ENCODE data around the gene PARP11.

The PARP11 gene

DNA sequence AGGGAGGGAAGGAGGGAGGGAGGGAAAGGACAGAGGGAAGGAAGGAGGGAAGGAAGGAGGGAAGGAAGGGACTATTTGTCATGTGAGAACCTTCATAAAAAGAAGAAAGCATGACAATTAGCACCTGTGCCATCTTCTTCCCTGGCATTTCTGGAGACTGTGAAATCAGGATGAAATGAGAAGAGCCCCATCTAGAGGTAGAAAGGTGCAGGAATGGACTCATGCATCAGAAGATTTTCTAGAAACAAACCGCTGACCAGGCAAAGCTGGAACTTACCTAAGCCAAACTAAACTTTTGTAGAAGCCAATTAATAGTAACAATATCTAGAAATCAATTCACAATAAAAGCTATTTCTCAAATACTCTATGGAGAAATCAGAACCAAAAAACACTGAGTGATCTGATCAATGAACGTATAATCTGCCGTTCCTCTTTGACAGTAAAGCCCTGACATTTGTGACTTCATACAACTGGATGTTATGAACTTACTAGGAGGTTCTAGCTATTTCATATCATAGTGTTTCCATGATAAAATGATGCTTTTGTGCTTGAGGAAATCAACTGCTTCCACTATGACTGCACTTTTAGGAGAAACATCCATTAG, 95.9 kb downstream of the PARP11 start:
- no peak for DNase-seq (ENCODE audit: low read depth, low spot score)

DNA sequence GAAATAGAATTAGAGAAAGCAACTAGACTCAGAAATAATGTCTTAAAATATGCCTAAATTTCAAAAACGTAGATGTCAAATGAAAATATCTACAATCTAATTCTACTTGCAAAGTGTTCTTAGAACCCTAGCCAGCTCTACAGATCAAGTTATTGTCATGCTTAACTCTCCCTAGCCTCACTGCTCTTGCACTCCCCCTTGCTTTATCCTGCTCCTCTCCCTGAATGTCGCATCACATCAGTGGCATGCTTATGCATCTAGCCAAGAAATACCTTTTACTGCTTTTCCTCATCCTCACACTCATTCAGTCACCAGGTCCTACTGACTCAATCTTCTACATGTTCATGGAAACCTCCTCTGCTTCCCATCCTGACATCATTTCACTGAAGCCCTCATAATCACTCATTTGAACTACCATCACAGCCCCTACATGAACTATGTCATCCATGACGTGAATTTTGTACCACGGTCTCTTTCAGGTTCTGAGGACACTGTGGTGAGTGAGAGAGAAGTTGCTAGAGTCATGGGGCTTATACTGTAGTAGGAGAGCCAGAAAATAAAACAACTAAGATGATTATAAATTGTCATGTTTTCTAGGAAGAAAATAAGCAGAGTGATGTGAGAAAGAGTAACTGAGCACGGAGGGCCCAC, 97.7 kb downstream of the PARP11 start:
- H3K27ac ChIP-seq = no peak overlapping the region

More for the DNA sequence above, 95.9 kb downstream of the PARP11 start:
- no peak overlapping the region for H3K27ac ChIP-seq

DNA sequence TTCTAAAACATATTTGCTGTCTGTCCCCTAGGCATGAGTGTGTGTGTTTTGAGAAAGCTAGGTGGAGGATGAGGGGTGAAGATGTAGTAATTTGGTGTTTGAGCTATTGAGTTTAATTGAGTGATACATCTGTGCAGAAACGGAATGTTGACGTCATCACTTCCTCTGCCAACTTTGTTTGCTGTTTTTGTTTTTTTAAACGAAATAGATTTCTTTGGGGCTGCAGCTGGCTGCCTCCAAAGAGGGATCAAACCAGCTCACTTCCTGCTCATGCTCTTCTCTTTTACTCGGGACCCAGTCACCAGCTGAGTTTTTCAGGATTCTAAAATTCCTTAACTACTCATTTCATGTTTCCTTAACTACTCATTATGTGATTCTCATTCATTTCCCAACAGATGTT, 100.8 kb downstream of the PARP11 start:
- H3K27ac ChIP-seq = peak overlapping the region; percentile 15
- no peak for DNase-seq (ENCODE audit: low read depth, low spot score)

More for the DNA sequence above, 97.7 kb downstream of the PARP11 start:
- DNase-seq (ENCODE audit: low read depth, low spot score) = no peak

DNA sequence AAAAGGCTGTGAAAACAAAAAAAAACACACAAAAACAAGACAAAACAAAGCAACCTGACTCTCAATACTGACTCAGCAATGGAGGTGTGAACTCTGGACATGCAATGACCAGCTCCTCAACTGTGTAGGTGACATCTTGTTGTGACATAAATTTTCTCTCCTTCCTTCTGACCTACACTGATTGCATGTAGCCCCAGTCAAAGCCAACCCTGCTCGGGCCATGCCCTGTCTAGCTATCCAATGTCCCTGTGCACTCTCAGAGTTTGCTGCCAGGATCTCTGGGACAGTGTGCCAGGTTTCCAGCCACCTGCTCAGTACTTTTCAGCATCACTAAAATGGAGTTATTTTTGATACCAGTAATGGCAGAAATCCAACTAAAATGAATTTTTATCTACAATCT, 101.3 kb downstream of the PARP11 start:
- DNase-seq (ENCODE audit: low read depth, low spot score) = no peak
- H3K27ac ChIP-seq = peak overlapping the region; percentile 15

DNA sequence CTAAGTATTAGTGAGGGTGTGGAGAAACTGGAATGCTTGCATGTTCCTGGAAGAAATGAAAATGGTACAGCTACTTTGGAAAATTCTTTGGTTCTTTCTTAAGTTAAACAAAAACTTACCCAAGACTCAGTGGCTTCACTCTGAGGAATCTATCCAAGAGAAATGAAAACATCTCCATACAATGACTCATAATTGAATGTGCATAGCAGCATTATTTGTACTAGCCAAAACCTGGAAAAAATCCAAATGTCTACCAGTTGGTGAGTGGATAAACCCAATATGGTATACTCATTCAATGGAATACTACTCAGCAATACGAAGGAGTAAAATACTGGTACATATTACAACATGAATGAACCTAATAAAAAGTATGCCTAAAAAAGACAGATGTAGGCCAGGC, 102.3 kb downstream of the PARP11 start:
- peak overlapping the region; percentile 72 for H3K27ac ChIP-seq
- peak; percentile 59 for DNase-seq (ENCODE audit: low read depth, low spot score)

DNA sequence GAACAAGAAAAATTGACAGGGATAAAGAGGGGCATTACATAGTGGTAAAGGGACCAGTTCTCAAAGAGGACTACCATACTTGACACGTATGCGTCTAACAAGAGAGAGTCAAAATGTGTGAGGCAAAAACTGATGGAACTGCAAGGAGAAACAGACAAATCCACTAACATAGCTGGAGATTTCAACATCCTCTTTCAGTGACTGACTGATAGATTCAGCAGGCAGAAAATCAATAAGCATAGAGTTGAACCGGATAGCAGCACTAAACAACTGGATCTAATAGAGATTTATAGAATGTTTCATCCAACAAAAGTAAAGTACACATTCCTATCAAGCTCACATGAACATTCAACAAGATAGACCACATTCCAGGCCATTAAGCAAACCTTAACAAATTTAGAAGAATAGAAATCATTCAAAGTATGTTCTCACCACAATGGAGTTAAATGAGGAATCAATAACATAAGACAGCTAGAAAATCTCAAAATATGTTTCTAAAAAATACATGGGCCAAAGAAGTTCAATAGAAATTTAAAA, 104.2 kb downstream of the PARP11 start:
- DNase-seq (ENCODE audit: low read depth, low spot score) = no peak
- no peak overlapping the region for H3K27ac ChIP-seq

DNA sequence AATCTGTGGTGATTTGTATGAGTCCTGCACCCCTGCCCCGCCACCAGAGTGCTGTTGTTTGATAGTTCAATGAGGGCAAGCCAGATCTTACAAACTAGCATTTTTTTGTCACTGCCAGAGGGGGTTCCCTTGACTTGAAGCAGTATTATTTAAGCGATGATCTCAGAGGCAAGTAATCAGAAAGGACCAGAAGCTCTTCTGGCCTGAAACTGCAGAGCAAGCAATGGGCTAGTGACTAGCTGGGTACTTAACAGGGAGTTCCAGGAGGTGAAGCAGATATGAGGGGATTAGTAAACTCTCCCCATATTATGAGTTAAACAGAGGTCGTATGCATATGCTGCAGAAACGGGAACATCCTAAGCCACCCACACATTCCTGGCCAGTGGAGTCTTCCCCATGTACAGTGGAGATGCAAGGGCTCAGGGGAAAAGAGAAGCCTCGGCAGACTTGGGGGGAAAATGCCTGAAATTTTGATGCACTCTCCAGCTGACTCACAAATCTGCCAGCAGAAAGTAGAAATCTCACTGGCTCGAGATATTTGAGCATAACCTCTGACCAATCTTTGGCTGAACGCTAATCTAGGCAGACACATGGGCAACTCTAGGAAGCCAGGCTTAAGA, 112.0 kb downstream of the PARP11 start:
- DNase-seq (ENCODE audit: low read depth, low spot score) = no peak
- H3K27ac ChIP-seq = no peak overlapping the region

DNA sequence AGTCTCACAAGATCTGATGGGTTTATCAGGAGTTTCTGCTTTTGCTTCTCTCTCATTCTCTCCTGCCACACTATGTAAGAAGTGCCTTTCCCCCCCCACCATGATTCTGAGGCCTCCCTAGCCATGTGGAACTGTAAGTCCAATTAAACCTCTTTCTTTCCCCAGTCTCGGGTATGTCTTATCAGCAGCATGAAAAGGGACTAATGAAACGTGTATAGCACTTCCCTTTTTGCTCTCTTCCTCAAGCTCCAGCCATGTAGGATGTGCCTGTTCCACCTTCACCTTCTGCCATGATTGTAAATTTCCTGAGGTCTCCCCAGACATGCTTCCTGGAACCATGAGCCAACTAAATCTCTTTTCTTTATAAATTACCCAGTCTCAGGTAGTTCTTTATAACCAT, 113.3 kb downstream of the PARP11 start:
- no peak for DNase-seq (ENCODE audit: low read depth, low spot score)
- no peak overlapping the region for H3K27ac ChIP-seq

All from epithelial cell of prostate (primary cell).